SU-DHL-6 (cell line): ENCODE results near the gene GALNT16.
"Not testable (repeated sequence)": the region's sequence is repeated elsewhere in the genome, so short reads cannot be mapped to it uniquely, and the experiment has no call there.

Source experiments
- H2AFZ ChIP-seq: fragments of 200-600 bp; sonication (generic); 2 replicates; pipeline ENCODE4 v1.6.1; 2014; ENCODE audit warnings: low read depth, mild to moderate bottlenecking, moderate library complexity, mixed read lengths, antibody characterized with exemption, low read length; ENCODE audit not compliant: severe bottlenecking
- H3F3A ChIP-seq: fragments of 200-600 bp; shearing (Covaris generic); 2 replicates; pipeline ENCODE4 v1.6.0; 2016; ENCODE audit warnings: antibody characterized with exemption, mild to moderate bottlenecking; ENCODE audit not compliant: insufficient read depth
- H3K27ac ChIP-seq: fragments of 200-600 bp; sonication (generic); 2 replicates; pipeline ENCODE4 v1.5.1; 2016; ENCODE audit warnings: low read depth, mild to moderate bottlenecking, low read length, moderate library complexity, mixed read lengths
- H3K27me3 ChIP-seq: fragments of 200-600 bp; sonication (generic), shearing (Covaris generic); 2 replicates; pipeline ENCODE4 v1.6.0; 2014; ENCODE audit warnings: mild to moderate bottlenecking, low read length
- H3K36me3 ChIP-seq: fragments of 200-600 bp; sonication (generic); 2 replicates; pipeline ENCODE4 v1.6.1; 2014; ENCODE audit warnings: mild to moderate bottlenecking, low read length, mixed read lengths
- H3K4me2 ChIP-seq: fragments of 300-600, 200-600 bp; shearing (Covaris generic), sonication (generic); 2 replicates; pipeline ENCODE4 v1.6.0; 2014; ENCODE audit warnings: low read length, low read depth, mild to moderate bottlenecking; ENCODE audit not compliant: poor library complexity, severe bottlenecking
- H3K4me3 ChIP-seq: fragments of 200-600 bp; sonication (generic); 2 replicates; pipeline ENCODE4 v1.5.1; 2014; ENCODE audit warnings: antibody characterized with exemption, low read length, mild to moderate bottlenecking, mixed read lengths; ENCODE audit not compliant: insufficient read depth, poor library complexity, severe bottlenecking
- H3K79me2 ChIP-seq: fragments of 200-600 bp; sonication (generic); 2 replicates; pipeline ENCODE4 v1.6.1; 2014; ENCODE audit warnings: mild to moderate bottlenecking, low read length, moderate library complexity; ENCODE audit not compliant: insufficient read depth
- H3K9ac ChIP-seq: fragments of 200-600 bp; sonication (generic); 2 replicates; pipeline ENCODE4 v1.7.0; 2014; ENCODE audit warnings: mild to moderate bottlenecking, low read length
- H3K9me2 ChIP-seq: fragments of 200-600 bp; sonication (generic); replicated peaks from 2 replicates; pipeline ENCODE4 v1.6.1; 2014; ENCODE audit warnings: low read length; ENCODE audit not compliant: insufficient read depth
- H3K9me3 ChIP-seq: fragments of 200-600 bp; sonication (generic); 2 replicates; pipeline ENCODE4 v1.6.1; 2014; ENCODE audit warnings: low read length, mixed read lengths; ENCODE audit not compliant: insufficient read depth
- H4K20me1 ChIP-seq: fragments of 200-600 bp; sonication (generic); 2 replicates; pipeline ENCODE4 v1.6.1; 2014; ENCODE audit warnings: low read depth, mild to moderate bottlenecking, antibody characterized with exemption, low read length, moderate library complexity, mixed read lengths
- EZH2phosphoT487 ChIP-seq: fragments of 200-600 bp; sonication (generic), shearing (Covaris generic); conservative IDR thresholded peaks from 2 replicates; pipeline ENCODE4 v1.6.1; 2018; ENCODE audit warnings: mild to moderate bottlenecking, antibody characterized with exemption, low read length, moderate library complexity, mixed read lengths
- TF ChIP-seq, protein P1 (sequence below): fragments of 200-600 bp; sonication (generic); IDR thresholded peaks from one replicate; pipeline ENCODE4 v1.5.1; 2017; ENCODE audit warnings: antibody characterized with exemption, mild to moderate bottlenecking, low read length, moderate library complexity; ENCODE audit not compliant: insufficient read depth, poor library complexity, severe bottlenecking

GALNT16 gene

DNA sequence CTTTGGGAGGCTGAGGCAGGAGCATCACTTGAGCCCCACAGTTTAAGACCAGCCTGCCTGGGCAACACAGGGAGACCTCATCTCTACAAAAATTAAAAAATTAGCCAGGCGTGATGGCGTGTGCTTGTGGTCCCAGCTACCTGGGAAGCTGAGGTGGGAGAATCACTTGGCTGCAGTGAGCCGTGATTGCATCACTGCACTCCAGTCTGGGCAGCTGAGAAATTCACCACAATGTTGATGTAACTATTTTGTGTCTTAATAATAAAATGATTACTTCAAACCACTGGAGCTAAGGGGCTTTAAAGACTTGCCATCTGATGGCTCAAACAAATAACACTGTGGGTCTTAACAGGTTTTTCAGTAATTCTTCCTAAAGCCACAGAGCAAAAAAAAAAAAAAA is 127.4 kb downstream of the GALNT16 start:
- no peak overlapping the region for H3K27ac ChIP-seq
- no peaks in the 10 kb centered on the region for H3F3A ChIP-seq
- peaks cover 66% of the 10 kb centered on the region for H3K36me3 ChIP-seq
- peaks cover 96% of the 10 kb centered on the region for H3K79me2 ChIP-seq
- peaks cover 59% of the 10 kb centered on the region for H4K20me1 ChIP-seq
- H3K27me3 ChIP-seq, result no peaks in the 10 kb centered on the region
- TF ChIP-seq, protein P1, sequence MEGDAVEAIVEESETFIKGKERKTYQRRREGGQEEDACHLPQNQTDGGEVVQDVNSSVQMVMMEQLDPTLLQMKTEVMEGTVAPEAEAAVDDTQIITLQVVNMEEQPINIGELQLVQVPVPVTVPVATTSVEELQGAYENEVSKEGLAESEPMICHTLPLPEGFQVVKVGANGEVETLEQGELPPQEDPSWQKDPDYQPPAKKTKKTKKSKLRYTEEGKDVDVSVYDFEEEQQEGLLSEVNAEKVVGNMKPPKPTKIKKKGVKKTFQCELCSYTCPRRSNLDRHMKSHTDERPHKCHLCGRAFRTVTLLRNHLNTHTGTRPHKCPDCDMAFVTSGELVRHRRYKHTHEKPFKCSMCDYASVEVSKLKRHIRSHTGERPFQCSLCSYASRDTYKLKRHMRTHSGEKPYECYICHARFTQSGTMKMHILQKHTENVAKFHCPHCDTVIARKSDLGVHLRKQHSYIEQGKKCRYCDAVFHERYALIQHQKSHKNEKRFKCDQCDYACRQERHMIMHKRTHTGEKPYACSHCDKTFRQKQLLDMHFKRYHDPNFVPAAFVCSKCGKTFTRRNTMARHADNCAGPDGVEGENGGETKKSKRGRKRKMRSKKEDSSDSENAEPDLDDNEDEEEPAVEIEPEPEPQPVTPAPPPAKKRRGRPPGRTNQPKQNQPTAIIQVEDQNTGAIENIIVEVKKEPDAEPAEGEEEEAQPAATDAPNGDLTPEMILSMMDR, result no peak
- TF ChIP-seq EZH2phosphoT487, result no peak
- H3K9ac ChIP-seq, result no peak overlapping the region
- no peak overlapping the region for H3K4me3 ChIP-seq
- H3K4me2 ChIP-seq, result no peak overlapping the region
- no peak overlapping the region for H2AFZ ChIP-seq
- no peaks in the 10 kb centered on the region for H3K9me2 ChIP-seq
- no peaks in the 10 kb centered on the region for H3K9me3 ChIP-seq

- not testable (repeated sequence) for H3K27ac ChIP-seq, H3K27me3 ChIP-seq, H3K4me2 ChIP-seq, H3K9me2 ChIP-seq, H2AFZ ChIP-seq, H3F3A ChIP-seq, H3K9me3 ChIP-seq, H3K9ac ChIP-seq, H3K4me3 ChIP-seq
- Histone ChIP-seq H3K79me2 (peaks cover 98% of the 10 kb centered on the region), H3K36me3 (peaks cover 70% of the 10 kb centered on the region), H4K20me1 (peaks cover 58% of the 10 kb centered on the region)
Measured at GRCh38 chr14:69391400-69391799, 131.4 kb downstream of the GALNT16 start.

- no peaks in the 10 kb centered on the region for H3K9me3 ChIP-seq
- H3K9me2 ChIP-seq, result no peaks in the 10 kb centered on the region
- no peaks in the 10 kb centered on the region for H3K27me3 ChIP-seq
- TF ChIP-seq EZH2phosphoT487, result no peak
- TF ChIP-seq, protein P1, result no peak
- H4K20me1 ChIP-seq, result peaks cover 51% of the 10 kb centered on the region
- no peaks in the 10 kb centered on the region for H3F3A ChIP-seq
- no peak overlapping the region for H3K9ac ChIP-seq
- peak overlapping the region; percentile 12 for H3K4me2 ChIP-seq
- H2AFZ ChIP-seq, result no peak overlapping the region
- H3K4me3 ChIP-seq, result no peak overlapping the region
- peaks cover 98% of the 10 kb centered on the region for H3K79me2 ChIP-seq
- H3K36me3 ChIP-seq, result peaks cover 71% of the 10 kb centered on the region
- no peak overlapping the region for H3K27ac ChIP-seq
Measured at GRCh38 chr14:69392481-69392880, 132.5 kb downstream of the GALNT16 start.

GRCh38 chr14:69395929-69396328 is 136.0 kb downstream of the GALNT16 start:
- Histone ChIP-seq H3K36me3 (peaks cover 50% of the 10 kb centered on the region), H2AFZ (no peak overlapping the region), H3K9ac (peak overlapping the region; percentile 96), H3K4me3 (no peak overlapping the region), H3K79me2 (peaks cover 95% of the 10 kb centered on the region), H3K4me2 (peak overlapping the region; percentile 99), H4K20me1 (peaks cover 28% of the 10 kb centered on the region), H3F3A (no peaks in the 10 kb centered on the region), H3K27ac (no peak overlapping the region), H3K27me3 (no peaks in the 10 kb centered on the region), H3K9me2 (no peaks in the 10 kb centered on the region), H3K9me3 (no peaks in the 10 kb centered on the region)
- TF ChIP-seq, protein P1, result no peak
- no peak for TF ChIP-seq EZH2phosphoT487
